Smooth muscle cell (in vitro differentiated cells): ENCODE data around the gene CFAP74. TPM values are rescaled to one million over a fixed set of nuclear protein-coding genes. Genes with fewer than 3 reads are reported as not detected.

Source experiments
- DNase-seq: peaks from one replicate; lab custom pipeline; 2025; ENCODE audit not compliant: unreplicated experiment; lab: John Stamatoyannopoulos, UW
- H2AFZ ChIP-seq: fragments of 200-600 bp; sonication (generic); 2 replicates; pipeline ENCODE4 v1.6.0; 2016; ENCODE audit warnings: antibody characterized with exemption, low read depth, mild to moderate bottlenecking
- H3F3A ChIP-seq: fragments of 200-600 bp; sonication (generic); 2 replicates; pipeline ENCODE4 v1.6.0; 2017; ENCODE audit warnings: antibody characterized with exemption, low read depth
- H3K27ac ChIP-seq: fragments of 200-600 bp; sonication (generic); 2 replicates; pipeline ENCODE4 v1.5.1; 2016; ENCODE audit warnings: low read depth, mild to moderate bottlenecking
- H3K27me3 ChIP-seq: fragments of 200-600 bp; sonication (generic); 2 replicates; pipeline ENCODE4 v1.6.1; 2016; ENCODE audit warnings: low read depth, mild to moderate bottlenecking
- H3K36me3 ChIP-seq: fragments of 200-600 bp; sonication (generic); 2 replicates; pipeline ENCODE4 v1.5.1; 2016; ENCODE audit warnings: low read depth
- H3K4me1 ChIP-seq: fragments of 200-600 bp; sonication (generic); 2 replicates; pipeline ENCODE4 v1.5.1; 2016; ENCODE audit warnings: low read depth
- H3K4me2 ChIP-seq: fragments of 200-600 bp; sonication (generic); 2 replicates; pipeline ENCODE4 v1.6.0; 2016; ENCODE audit warnings: mild to moderate bottlenecking
- H3K4me3 ChIP-seq: fragments of 200-600 bp; sonication (generic); 2 replicates; pipeline ENCODE4 v1.5.1; 2016; ENCODE audit warnings: mild to moderate bottlenecking
- H3K79me2 ChIP-seq: fragments of 200-600 bp; sonication (generic); 2 replicates; pipeline ENCODE4 v1.6.0; 2016; ENCODE audit warnings: low read depth, mild to moderate bottlenecking
- H3K9ac ChIP-seq: fragments of 200-600 bp; sonication (generic); 2 replicates; pipeline ENCODE4 v1.6.0; 2016; ENCODE audit warnings: low read depth
- H3K9me3 ChIP-seq: fragments of 200-600 bp; sonication (generic); replicated peaks from 2 replicates; pipeline ENCODE4 v1.5.1; 2016; ENCODE audit warnings: low read depth
- H4K20me1 ChIP-seq: fragments of 200-600 bp; sonication (generic); 2 replicates; pipeline ENCODE4 v1.6.0; 2016; ENCODE audit warnings: low read depth
- CTCF ChIP-seq: fragments of 200-600 bp; sonication (generic); IDR thresholded peaks from 2 replicates; pipeline ENCODE4 v1.5.1; 2017; ENCODE audit warnings: borderline replicate concordance, mild to moderate bottlenecking, antibody characterized with exemption; ENCODE audit not compliant: insufficient read depth, poor library complexity, severe bottlenecking
- WGBS: methylation state at CpG from one replicate; pipeline ENCODE4 v1.1.7; 2016; ENCODE audit warnings: low lambda C conversion rate; 5-methylcytosine and 5-hydroxymethylcytosine counted together
- polyA plus RNA-seq: library from polyadenylated mRNA; unstranded; fragments of >200 nt; fragmentation: Nextera tagmentation; extraction: Ambion mirVana; gene quantifications from 2 replicates; pipeline ENCODE4 v1.2.1, GENCODE V29; 2016
- total RNA-seq: library from RNA; depleted of rRNA; stranded (reverse); fragments of >200 nt; gene quantifications from 2 replicates; pipeline ENCODE4 v1.2.3, GENCODE V29; 2014

Gene CFAP74
- total and polyA plus RNA-seq, 2 experiments from 2014 or later: not detected

GRCh38 chr1:1969953-1970716 is 33.5 kb downstream of the CFAP74 start:
- Histone ChIP-seq H4K20me1 (no peaks in the 10 kb centered on the region), H3K9ac (no peak overlapping the region), H3K79me2 (no peaks in the 10 kb centered on the region), H3K4me3 (no peak overlapping the region), H3K27me3 (no peaks in the 10 kb centered on the region), H3K36me3 (no peaks in the 10 kb centered on the region), H3K4me1 (no peaks in the 10 kb centered on the region), H3K9me3 (no peaks in the 10 kb centered on the region), H3K4me2 (no peak overlapping the region), H3K27ac (no peak overlapping the region), H2AFZ (no peak overlapping the region), H3F3A (no peaks in the 10 kb centered on the region)
- DNase-seq: no peak
- 91% methylated on average over 29 of the region's 29 CpGs for WGBS
- TF ChIP-seq CTCF: no peak

GRCh38 chr1:1969505-1969900 is 34.1 kb downstream of the CFAP74 start:
- H3K9me3 ChIP-seq: no peaks in the 10 kb centered on the region
- no peaks in the 10 kb centered on the region for H4K20me1 ChIP-seq
- no peaks in the 10 kb centered on the region for H3F3A ChIP-seq
- no peaks in the 10 kb centered on the region for H3K27me3 ChIP-seq
- DNase-seq: no peak
- no peaks in the 10 kb centered on the region for H3K4me1 ChIP-seq
- H3K27ac ChIP-seq: no peak overlapping the region
- no peaks in the 10 kb centered on the region for H3K36me3 ChIP-seq
- no peak for TF ChIP-seq CTCF
- no peak overlapping the region for H3K4me3 ChIP-seq
- no peak overlapping the region for H2AFZ ChIP-seq
- no peak overlapping the region for H3K4me2 ChIP-seq
- 88% methylated on average over 10 of the region's 10 CpGs for whole genome bisulfite sequencing
- no peaks in the 10 kb centered on the region for H3K79me2 ChIP-seq
- H3K9ac ChIP-seq: no peak overlapping the region

- Histone ChIP-seq H3K4me3 (no peak overlapping the region), H3K27ac (no peak overlapping the region), H3K36me3 (no peaks in the 10 kb centered on the region), H3K9ac (no peak overlapping the region), H3K79me2 (no peaks in the 10 kb centered on the region), H3K4me2 (no peak overlapping the region), H3K9me3 (no peaks in the 10 kb centered on the region), H2AFZ (no peak overlapping the region), H3K4me1 (no peaks in the 10 kb centered on the region), H4K20me1 (no peaks in the 10 kb centered on the region), H3K27me3 (no peaks in the 10 kb centered on the region), H3F3A (no peaks in the 10 kb centered on the region)
- WGBS: 89% methylated on average over 12 of the region's 12 CpGs
- no peak for DNase-seq
- TF ChIP-seq CTCF: no peak
Measured at GRCh38 chr1:1968767-1969504, 34.6 kb downstream of the CFAP74 start.
